ENCODE results near the gene MAGEF1.

GRCh38 chr3:184739594-184740505 is 28.0 kb upstream of the MAGEF1 start:
- TF ChIP-seq EP300 (IDR thresholded peaks at IDR 0.05; ENCODE audit: low read depth in 2 of 2, low read length in 2 of 2) (no peak), EP300 (CRISPR knock-in tag; IDR thresholded peaks at IDR 0.05; ENCODE audit: borderline replicate concordance) (no peak), CTCF (CRISPR knock-in tag; IDR thresholded peaks at IDR 0.05) (no peak), KAT8 (CRISPR knock-in tag; IDR thresholded peaks at IDR 0.05) (no peak), NONO (IDR thresholded peaks at IDR 0.05) (no peak), NONO (CRISPR knock-in tag; conservative IDR thresholded peaks at IDR 0.05) (no peak), POLR2A (IDR thresholded peaks at IDR 0.05; ENCODE audit: insufficient read depth in 1 of 2, low read depth in 2 of 2, low read length in 2 of 2) (no peak), MXI1 (IDR thresholded peaks at IDR 0.05; ENCODE audit: borderline replicate concordance, low read depth, low read length) (no peak), SMC3 (IDR thresholded peaks at IDR 0.05; ENCODE audit: low read length) (no peak), SP140L (CRISPR knock-in tag; IDR thresholded peaks at IDR 0.05; ENCODE audit: borderline replicate concordance) (no peak), NBN (conservative IDR thresholded peaks at IDR 0.05) (no peak), SUZ12 (IDR thresholded peaks at IDR 0.05; ENCODE audit: low read depth, low read length) (no peak), NR2F2 (IDR thresholded peaks at IDR 0.05; ENCODE audit: borderline replicate concordance, low read depth) (no peak), ZNF350 (CRISPR knock-in tag; IDR thresholded peaks at IDR 0.05; ENCODE audit: borderline replicate concordance, low read depth) (no peak), PPARG (CRISPR knock-in tag; conservative IDR thresholded peaks at IDR 0.05) (no peak), ZNF18 (CRISPR knock-in tag; IDR thresholded peaks at IDR 0.05; ENCODE audit: insufficient replicate concordance) (no peak)
